ENCODE measurements around the gene STN1.

STN1 gene

DNA sequence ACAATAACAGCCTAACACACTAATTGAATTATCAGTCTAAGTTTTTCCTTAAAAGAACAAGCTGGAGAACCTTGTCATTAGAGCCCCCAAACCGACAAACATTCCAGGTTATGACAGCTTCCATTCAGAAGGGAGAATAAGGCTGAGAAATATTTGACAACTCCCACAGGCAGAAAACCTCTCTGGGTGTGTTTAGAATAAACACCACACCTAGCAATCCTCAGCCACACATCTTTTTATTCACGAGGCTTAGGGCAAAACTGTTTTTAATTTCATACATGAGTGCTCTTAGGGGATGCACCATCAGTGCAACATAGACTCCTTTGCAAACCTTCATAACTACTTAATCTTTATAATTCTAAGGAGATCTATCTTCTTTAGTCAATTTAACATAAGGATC, 24.2 kb downstream of the STN1 start:
- DNase-seq = no peak

DNA sequence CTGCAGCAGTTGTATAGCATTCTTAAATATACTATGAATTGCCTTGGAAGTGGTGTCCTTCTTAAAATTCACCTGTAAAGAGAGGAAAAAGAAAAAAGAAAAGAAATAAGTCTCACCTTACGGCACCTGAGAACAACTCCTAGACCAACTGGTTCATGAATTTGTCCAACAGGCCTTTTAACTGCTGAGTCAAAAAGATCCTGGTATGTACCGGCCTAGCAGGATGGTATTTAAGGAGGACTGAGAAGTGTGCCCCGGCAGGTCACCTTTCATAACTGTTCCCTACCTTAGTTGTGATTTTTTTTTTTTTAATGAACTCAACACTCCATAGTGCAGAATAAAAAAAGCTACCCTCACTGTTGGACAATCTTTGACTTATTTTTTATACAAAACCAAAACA, 25.8 kb downstream of the STN1 start:
- no peak for DNase-seq

DNA sequence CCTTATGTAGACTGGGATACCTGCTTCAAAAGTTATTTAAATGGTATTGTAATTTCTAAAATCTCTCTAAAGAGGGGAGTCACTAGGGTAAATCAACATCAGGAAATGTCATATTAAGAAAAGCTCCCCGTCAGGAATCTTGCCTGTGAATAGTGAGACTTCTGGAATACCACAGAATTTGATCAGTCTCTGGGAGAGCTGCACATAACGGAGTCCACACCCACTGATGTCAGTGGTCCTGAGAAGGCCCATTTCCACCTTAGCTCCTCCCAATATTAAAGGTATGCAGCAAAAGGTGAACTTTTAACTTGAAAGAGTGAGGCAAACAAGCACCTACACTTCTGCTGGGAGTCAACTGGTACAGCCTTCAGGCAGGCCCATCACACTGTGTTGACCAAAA, 27.3 kb downstream of the STN1 start:
- no peak for DNase-seq

DNA sequence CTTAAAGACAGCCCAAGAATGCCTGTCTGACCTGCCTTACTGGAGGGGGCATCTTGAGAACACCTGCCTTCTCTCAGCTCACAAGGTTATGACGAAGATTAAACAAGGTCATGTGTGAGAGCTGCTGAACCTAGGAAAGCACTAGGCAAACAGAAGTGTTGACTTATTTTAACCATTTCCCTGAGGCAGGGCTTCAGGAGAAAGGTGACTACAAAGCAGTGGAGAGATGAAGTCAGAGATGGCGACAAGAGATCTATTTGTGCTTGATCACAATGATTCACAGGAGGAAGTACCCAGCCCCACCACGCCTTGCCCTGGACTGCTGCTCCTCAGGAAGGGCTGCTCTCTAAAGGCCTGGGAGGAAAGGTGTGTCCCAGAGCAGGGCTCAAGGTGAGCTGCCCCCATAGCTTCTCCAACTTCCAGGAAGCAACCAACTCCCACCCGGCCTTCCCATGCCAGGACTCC, 27.8 kb downstream of the STN1 start:
- DNase-seq = no peak

DNA sequence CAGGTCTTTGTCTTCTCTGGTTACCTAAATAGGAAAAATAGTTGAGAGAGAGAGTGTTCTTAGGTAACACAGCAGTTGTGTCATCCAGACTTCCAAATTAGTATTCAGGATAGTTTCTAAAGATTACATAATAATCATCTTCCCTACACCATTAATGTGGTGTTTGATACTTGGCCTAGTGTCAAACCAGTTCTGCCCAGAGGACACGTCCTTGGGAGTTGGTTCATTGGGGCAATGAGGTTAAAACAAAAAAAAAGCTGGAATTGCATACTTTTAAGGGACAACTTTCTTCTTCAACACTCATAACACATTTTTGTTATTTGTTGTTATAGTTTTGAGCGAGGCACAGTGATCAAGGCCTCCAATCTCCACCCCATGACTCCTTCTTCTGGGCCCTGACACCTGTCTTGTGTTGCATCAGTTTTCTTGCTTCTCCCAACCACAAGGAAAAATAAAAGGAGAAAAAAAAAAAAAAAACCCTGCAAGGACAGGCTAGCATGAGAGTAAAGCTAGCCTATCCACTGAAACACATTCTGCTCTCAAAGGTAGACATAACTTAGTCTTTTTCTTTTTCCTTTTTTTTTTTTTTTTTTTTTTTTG, 28.8 kb downstream of the STN1 start:
- no peak for DNase-seq

DNA sequence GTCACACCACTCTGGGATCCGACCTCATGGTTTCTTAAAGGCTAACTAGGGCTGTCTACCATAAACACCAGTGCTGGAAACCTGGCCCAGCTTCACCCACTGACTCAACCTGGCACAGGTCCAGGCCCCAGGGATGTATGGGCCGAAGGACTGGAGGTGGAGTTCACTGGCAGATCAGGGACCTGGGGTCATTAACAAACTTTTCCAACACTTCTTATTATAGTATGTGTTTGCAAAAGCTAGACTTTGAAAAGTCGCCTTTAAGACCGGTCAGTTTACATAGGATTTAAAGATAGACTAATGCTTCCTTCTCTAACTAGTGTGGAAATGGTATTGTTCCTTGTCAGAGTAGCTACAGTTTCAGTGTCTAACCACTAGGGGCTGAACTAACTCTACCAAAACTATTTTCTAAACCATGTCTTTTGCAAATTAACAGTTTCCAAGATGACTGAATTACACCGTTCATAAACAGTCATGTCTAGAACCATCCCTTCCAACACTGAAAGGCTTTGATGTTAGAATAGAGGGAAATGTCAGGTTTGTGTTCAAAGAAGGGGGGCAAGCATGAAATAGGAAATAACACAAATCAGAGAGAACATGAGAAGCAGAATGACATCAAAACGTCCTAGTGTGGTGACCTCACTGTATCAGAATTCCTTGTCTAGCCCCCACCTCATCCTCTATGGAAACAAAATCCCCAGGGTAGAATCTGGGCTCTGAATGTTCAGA, 29.7 kb downstream of the STN1 start:
- peak; percentile 78 for DNase-seq

DNA sequence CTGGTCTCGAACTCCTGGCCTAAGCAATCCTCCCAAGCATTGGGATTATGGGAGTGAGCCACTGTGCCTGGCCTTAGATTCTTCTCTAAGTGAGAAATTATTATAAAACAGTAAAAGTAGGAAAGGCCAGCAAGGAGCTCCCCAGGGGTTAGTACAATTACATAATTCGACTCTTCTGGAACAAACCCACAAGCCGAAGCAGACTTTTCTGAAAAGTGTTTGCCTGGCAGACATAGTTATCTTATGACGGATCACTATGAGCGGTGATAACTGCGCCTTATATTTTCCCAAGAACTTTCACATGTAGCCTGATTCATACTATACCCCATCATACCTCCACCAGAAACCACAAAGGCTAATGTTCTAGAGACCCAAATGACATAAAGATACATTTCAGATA, 32.4 kb downstream of the STN1 start:
- peak; percentile 73 for DNase-seq

DNA sequence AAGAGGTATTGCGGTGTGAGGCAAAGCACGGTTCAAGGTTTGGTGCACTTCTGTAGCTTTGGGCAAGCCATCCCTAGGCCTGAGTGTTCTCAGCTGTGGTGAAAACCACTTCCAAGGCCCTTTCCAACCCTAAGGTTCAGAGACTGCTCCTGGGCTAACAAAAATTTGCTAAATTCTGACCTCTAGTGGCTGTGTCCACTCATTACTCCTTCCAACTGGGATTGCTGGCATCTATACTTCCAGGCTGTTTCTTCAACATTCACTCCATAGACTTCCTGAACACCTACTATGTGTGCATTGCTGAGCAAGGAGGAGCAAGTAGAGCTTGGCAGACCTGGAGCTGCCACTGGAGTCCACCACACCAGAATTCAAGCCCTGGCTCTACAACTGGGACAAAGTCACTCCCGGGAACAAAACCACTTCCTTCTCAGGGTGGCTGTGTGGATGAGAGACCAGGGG, 33.3 kb downstream of the STN1 start:
- peak; percentile 58 for DNase-seq

DNA sequence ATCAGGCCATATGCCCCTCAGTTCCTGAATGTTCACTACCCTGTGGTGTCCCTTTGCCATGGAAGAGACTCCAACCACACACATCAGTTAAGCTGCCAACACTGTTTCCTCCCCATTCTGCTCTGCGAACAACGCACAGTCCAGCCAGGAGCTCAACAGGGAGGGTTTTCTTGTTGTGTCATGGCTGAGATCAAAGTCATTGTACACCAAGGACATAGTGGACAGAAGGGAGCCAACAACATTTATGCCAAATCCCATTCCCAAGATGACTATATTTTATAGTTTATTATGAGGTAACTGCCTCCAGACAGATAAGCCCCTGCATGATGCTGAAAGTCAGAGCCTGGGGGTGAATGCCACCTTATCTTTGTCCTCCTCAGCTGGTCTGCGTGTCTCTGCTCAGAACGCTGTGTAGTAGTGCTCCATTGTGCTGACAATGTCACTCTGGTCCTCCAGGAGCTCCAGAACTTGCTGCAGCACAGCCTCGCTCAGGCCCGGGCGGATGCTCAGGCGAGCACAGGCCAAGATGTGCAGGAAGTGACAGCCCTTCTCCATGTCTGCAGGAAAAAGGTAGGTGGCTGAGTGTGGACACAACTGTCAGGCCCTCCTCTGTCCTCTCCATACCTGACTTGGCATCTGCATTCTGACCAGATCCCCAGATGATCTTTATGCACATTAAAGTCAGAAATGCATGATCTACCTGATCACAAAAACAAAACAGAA, 35.5 kb downstream of the STN1 start:
- DNase-seq = no peak

DNA sequence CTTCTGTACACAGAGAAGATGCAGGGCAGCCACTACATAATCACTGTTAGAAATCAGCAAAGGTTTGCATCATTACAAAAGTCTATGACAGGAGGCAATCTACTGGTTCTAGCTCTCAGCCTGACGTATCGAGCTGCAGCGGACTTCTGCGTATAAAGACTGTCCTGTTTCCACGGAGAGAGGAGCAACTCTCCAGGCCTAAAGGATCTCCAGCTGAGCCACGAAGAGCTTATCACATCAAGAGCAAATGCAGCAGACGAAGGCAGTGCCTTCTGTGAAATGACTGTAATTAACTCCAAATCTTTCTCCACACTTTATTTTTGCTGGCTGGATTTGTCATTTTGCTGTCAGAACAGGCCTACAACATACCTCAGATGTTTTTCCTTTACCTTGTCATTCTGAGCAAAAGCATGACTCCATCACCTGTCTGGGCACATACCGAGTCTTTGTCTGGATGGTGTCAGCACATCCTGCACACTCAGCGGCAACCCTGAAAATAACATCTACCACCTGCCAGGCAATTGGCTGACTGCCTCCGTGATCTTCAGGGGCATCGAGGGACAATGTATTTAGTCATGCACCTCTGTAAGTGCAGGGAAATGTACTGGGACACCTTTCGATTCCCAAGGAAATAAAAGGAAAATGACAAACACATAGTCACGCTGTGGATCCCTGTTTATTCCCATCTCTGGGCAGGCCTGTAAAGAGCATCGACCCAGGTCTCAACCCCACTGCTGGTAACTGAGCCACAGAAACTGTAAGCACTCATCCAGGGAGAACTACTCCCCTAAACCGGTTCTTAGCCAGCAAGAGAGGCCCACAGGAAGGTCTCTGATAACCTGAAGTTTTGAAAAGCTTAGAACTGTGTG, 36.3 kb downstream of the STN1 start:
- no peak for DNase-seq

DNA sequence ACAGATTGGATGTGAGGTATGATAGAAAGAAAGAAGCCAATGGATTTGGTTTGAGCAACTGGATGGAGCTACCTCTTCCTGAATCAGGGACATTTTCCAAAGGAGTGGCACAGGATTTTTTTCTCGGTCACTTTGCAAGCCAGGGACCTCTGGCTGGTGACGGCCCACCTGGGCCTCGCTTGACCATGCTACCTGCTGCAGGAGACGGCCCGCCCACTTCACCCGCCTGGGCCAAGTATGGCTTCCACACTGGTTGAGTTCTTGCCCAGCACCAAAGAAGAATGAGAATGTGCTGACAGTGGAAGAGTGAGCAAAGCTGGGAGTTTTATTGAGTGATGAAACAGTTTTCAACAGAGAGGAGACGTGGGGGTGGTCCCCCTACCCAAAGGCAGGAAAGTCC, 38.2 kb downstream of the STN1 start:
- no peak for DNase-seq

DNA sequence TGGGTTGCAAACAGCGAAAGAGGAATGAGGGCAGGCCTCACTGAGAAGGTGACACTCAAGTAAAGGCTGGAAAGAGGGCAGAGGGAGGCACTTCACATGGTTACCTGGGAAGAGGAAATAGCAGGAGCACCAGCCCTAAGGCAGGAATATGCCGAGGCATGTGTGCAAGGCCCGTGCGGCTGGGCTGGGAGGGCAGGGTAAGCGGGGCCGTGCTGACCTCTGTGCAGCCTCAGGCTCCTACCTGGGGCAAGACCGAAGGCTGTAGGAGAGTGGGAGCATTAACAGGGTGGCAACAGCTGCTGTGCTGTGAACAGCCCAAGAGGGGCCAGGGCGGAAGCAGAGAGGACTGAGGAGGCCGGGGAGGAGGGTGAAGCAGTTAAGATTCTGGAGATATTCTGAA, 38.6 kb downstream of the STN1 start:
- DNase-seq = no peak

DNA sequence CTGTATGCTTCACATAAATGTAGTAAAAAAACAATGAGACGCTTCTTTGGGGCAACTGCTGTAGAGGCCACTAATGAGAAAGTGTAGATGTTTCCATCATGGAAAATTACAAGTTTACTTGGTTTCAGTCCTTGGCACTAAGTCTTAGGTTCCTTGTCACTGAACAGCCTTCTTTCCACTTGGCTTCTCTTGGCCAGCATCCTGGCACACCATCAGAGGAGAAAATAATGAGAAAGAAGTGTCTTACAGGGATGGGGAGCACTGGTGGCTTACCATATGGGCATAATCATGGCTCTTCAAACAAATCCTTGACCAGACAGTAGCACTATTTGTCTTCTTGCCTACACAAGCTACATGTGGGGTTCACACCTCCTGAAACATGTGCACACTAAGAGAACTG, 40.1 kb downstream of the STN1 start:
- no peak for DNase-seq

DNA sequence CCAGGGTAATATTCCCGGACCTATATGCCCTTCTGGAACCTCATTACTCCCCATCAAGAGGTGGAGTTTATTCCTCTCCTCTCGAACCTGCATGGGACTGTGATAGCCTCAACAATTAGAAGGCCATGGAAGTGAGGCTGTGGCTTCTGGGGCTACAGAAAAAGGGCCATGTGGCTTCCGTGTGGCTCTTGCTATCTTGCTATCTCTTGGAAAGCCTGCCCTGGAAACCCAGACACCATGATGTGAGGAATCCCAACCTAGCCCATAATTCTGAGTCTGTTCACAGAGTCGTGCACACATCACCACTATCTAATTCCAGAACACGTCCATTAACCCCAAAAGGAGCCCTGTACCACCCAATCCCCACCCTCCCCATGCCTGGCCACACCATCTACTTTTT, 41.8 kb downstream of the STN1 start:
- DNase-seq = no peak

DNA sequence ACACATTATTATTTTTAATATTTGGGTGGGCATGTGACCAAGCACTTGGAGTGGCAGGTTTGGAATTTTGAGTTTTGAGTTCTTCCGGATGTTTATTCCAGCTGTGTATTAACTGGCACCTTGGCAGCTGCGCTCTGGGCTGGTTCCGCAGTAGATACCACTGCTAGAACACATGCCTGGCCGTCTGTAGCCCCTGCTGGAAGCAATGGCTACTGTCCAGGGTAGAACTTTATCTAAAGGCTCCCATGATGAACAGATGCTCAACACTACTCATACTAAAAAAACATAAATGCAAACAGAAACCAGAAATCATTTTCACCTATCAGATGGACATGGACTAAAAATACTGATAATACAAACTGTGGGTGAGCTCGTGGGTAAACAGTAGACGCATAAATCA, 43.3 kb downstream of the STN1 start:
- DNase-seq = no peak

DNA sequence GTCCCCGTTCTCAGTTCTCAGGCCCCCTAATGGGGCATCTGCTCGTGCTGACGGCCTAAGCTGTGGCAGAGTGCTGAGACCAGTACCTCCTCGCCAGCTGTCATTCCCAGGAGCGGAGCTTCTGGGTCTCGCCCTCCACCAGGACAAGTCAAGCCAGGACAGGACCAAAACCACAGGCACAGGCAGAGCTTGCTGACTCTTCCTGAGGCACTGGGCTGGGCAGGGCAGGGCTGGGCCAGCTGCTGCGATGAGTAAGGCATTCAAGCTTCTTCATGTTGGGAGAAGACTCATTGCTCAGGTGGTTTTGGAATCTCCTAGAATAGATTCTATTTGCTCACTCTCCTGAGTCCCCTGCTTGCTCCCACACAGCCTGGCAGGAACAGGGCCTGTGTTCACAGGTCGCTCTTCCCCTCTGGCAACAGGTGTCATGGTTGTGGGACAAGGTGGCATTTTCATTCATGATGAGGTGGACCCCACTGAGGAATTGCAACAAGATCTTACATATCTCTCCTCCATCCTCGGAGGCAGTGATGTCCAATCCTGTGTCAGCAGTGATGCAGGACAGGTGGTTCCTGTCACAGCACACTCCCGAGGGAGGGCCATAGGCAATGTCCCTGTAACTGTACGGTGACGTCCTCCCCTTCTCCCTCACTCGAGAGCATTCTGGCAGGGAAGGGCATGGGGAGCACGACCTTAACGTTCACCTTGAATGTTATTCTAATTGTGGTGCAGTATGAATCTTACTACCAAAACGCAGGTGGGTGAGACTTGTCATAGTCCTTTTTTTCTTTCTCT, 45.6 kb downstream of the STN1 start:
- DNase-seq = no peak

DNA sequence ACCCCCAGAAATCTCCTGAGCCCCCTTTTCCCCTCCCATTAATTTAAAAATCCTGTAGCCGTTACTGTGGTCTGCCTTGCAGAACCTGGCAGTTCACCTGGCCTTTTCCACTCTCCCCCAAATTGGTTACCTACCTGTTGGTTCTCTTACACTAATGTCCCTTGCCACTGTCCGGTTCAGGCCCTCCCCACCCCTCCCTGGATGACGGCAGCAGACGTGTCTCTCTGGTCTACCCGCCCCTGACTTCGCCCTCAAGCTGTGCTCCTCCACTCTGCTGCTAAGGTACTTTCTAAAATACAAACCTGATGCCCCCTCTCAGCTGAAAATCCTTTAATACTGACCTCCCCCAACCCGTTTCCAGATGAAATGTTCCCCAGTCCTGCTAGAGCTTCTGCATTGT, 47.0 kb downstream of the STN1 start:
- DNase-seq = no peak

DNA sequence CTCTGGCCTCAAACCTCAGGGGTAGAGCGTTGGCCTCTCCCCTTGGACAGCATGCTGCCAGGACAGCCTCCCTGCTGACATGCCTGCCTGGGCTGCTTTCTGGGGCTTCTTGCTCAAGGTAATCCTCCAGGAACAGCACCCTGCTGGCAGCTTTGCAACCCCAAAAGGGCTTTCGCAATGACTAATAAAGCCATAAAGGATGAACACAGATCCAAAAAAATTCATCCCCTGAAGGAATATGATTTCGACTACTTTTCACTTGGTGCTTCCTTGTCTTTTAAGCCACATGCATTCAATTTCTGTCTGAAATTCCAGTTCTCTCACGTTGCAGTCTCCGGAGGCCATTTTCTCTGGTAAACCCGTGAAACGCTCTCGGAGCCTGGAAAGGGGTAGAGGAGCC, 47.5 kb downstream of the STN1 start:
- DNase-seq = peak; percentile 71

DNA sequence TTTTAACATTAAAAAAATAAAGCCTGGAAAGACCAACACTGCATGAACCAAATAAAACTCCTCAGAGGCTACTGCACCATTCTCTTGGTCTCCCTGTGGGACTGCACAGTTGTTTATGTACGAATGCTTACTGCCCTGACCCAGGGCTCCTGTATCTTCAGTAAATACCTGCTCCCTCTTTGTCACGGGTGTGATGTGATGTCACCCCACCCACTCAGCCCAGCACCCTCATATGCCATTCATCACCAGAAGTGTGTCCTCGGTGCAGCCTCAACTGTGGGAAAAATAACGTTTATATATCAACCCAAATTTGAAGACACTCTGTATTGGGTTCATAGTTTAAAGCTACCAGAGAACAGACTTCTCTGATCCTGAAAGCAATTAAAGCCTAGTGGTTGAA, 48.6 kb downstream of the STN1 start:
- no peak for DNase-seq

DNA sequence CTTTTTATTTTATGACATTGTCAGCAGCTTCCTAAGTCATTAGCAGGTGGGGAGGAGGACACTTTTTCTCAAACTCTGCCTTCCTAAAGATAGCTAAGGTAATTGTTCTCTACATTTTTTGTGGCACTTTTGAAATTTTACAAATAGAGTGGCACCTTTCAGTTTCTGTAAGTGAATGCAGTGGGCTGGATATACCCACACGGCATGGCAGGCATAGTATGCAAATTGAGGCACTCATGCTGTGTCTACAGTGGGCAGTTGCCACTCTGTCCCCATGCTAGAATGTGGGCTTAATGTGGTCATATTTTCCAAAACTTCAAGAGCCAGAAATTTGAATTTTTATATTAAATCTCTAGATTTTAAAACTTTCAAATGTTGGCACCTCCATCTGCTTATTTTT, 49.8 kb downstream of the STN1 start:
- no peak for DNase-seq

DNA sequence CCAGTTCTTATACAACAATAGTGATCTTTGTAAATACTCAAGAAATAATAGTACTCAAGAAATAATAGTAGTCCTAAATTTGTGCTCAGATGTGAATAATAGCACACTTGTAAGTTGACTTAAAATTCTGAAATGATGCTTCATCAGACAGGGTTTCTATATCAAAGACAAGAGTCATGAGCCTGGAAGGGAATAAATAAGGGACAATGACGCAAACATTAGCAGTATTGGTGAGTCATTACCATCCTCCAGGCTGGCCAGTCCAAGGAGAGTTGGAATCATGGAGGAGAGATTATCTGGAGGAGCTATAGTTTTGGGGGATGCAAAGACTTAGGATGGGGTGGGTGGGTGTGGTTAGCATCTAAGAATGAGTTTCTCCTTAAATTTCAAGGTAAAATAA, 56.5 kb downstream of the STN1 start:
- peak; percentile 37 for DNase-seq
